Stromal cell of bone marrow (primary cell): ENCODE results near the gene DHPS.

Experiments
- DNase-seq: peaks from one replicate; pipeline ENCODE4 v3.0.0-alpha.2; 2012; ENCODE audit warnings: low read depth

DHPS gene

DNA sequence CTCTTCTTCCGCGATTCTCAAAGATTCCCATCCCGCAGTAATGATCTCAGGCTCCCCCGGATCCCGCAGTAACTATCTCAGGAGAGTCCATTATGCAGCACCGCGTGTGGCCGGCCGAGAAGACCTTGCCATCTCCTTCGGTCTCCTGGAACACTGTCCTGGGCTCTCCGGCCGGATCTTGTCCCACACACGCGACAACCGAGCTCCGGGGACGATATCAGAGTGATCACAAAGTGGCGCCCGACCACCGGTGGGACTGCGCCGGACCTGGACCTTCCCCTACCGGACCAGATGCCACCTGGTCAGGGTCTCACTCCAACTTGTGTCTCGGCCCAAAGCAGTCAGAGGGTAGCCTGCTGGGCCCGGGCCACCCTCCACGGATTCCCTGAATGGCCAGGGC is 39.2 kb downstream of the DHPS start:
- DNase-seq, result no peak

DNA sequence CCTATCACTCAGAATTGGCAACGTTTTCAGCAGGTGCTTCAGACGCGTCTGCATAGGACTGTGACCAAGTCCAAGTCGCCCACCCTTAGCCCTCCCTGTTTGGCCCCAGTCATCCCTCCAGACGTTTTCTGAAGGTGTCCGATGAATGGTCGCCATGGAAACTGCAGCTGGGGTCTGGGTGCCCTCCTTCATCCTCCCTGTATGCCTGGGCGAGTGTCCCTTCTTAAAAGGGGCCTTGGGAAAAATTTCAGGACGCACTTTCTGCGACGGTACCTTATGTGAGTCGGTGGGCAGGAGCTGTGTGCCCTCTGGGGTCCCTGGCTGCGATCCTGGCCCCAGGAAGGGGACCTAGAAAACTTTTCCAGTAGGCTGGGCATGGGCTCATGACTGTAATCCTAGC is 40.2 kb downstream of the DHPS start:
- no peak for DNase-seq

DNA sequence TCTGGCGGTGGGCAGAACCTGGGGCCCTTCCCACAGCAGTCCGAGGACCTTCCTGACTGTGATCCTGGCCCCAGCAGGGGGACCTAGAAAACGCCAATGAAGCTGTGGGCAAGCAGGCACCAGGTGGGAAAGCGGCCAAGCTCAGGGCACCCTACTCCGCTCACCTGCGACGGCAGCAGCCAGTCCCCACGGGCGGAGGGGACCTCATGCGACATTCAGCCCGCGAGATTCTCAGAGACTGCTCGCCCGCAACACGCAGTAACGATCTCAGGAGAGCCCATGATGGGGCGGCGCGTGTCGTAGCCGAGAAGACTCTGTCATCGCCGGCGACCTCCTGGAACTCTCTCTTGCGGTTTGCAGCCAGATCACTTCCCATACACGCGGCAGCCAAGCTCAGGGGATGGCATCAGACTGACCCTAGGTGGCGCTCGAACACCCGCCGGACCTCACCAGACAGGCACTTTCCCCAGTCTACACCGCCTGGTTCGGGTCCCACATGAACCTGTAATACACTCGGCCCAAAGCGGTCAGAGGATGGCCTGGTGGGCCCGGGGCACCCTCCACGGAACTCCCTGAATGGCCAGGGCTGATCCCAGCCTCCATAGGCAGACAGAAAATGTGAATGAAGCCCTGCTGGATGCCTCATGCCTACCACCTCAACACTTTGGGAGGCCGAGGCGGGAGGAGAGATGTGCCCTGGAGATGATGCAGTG is 41.6 kb downstream of the DHPS start:
- peak; percentile 51 for DNase-seq

DNA sequence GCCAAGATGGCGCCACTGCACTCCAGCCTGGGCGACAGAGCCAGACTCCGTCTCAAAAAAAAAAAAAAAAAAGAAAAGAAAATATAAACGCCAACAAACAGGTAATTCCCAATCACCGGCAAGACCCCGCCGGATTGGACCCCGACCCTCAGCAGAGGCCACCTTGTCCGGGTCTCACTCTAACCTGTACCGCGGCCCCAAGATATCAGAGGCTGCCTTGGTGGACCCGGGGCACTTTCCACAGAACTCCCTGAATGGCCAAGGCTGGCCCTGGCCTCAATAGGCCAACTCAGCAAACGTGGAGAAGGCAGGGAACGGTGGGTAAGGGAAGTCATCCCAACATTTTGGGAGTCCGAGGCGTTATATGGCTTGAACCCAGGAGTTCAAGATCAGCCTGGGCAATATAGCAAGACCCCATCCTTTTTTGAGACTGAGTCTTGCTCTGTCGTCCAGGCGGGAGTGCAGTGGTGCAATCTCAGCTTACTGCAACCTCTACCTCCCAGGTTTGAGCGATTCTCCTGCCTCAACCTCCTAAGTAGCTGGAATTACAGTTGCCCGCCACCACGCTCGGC is 43.0 kb downstream of the DHPS start:
- no peak for DNase-seq

DNA sequence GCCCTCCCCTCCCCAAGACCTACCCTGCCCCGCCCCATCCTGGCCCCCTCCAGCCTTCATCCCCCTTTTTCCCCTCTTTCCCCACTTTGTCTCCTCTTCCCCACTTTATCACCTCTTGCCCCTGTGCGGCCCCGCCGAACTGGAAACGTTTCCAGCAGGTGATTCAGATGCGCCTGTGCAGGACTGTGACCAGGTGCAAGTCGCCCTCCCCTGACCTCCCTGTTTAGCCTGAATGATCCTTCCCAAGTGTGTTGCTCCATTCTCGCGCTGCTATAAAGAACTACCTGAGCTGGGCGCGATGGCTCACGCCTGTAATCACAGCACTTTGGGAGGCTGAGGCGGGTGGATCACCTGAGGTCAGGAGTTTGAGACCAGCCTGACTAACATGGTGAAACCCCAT is 45.0 kb downstream of the DHPS start:
- no peak for DNase-seq

DNA sequence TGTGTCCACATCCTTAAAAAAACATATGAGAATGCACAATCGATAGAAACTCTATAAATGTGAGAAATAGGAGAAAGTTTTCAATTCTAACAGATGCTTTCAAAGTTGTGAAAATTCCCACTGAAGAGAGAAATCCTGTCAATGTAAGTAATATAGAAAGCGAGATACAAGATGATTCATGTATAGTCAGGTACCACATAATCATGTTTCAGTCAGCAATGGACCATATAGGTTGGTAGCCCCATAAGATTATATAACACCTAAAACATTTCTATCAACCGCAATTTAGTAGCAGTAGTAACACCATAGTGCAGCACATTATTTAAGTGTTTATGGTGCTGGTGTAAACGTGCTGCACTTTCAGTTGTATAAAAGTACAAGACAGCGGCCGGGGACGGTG is 52.5 kb downstream of the DHPS start:
- DNase-seq, result no peak

DNA sequence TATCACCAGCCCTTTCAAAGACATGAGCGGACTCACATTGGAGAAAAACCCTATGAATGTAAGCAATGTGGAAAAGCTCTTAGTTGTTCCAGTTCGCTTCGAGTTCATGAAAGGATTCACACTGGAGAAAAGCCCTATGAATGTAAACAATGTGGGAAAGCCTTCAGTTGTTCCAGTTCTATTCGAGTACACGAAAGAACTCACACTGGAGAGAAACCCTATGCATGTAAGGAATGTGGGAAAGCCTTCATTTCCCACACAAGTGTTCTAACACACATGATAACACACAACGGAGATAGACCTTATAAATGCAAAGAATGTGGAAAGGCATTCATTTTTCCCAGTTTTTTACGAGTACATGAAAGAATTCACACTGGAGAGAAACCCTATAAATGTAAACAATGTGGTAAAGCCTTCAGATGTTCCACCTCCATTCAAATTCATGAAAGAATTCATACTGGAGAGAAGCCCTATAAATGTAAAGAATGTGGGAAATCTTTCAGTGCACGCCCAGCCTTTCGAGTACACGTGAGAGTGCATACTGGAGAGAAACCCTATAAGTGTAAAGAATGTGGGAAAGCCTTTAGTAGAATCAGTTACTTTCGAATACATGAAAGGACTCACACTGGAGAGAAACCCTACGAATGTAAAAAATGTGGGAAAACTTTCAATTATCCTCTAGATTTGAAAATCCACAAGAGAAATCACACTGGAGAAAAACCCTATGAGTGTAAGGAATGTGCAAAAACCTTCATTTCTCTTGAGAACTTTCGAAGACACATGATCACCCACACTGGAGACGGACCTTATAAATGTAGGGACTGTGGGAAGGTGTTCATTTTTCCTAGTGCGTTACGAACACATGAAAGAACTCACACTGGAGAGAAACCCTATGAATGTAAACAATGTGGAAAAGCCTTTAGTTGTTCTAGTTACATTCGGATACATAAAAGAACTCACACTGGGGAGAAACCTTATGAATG is 53.3 kb downstream of the DHPS start:
- DNase-seq, result no peak

DNA sequence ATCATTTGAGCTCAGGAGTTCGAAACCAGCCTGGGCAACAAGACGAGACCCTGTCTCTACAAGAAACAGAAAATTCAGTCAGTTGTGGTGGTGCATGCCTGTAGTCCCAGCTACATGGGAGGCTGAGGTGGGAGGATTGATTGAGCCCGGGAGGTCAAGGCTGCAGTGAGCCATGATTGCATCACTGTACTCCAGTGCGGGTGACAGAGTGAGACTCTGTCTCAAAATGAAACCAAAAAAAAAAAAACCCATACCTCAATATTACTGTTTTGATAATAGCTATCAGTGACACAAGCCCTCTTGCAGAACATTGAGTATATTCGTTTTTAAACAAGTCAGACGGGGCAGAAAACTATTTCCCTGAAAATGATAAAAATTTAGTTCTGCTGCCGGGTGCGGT is 54.7 kb downstream of the DHPS start:
- DNase-seq, result no peak
